Neural cell (in vitro differentiated cells): ENCODE data around the gene NUDC.

ENCODE experiments used
- CTCF ChIP-seq: fragments of 450-650 bp; IDR thresholded peaks from 2 replicates; pipeline ENCODE4 v1.5.1; 2014; ENCODE audit warnings: antibody characterized with exemption, mild to moderate bottlenecking, moderate library complexity; ENCODE audit not compliant: poor library complexity, severe bottlenecking
- EP300 ChIP-seq: fragments of 450-650 bp; conservative IDR thresholded peaks from 2 replicates; pipeline ENCODE4 v1.6.1; 2014; ENCODE audit warnings: antibody characterized with exemption, mild to moderate bottlenecking, moderate library complexity; ENCODE audit not compliant: poor library complexity, severe bottlenecking
- EZH2 ChIP-seq: fragments of 200-600, 300-800 bp; shearing (Covaris generic), sonication (generic); IDR thresholded peaks from 2 replicates; pipeline ENCODE4 v1.6.1; 2014; ENCODE audit warnings: antibody characterized with exemption, low read length, borderline replicate concordance, mild to moderate bottlenecking; ENCODE audit not compliant: insufficient read depth, poor library complexity, severe bottlenecking
- REST ChIP-seq: IDR thresholded peaks from 2 replicates; pipeline ENCODE4 v1.6.1; 2012; ENCODE audit warnings: borderline replicate concordance
- SMC3 ChIP-seq: fragments of 450-650 bp; conservative IDR thresholded peaks from 2 replicates; pipeline ENCODE4 v1.6.1; 2014; ENCODE audit warnings: antibody characterized with exemption, mild to moderate bottlenecking, moderate library complexity; ENCODE audit not compliant: poor library complexity
- TAF1 ChIP-seq: IDR thresholded peaks from 2 replicates; pipeline ENCODE4 v1.6.1; 2012; ENCODE audit warnings: low read depth

DNA sequence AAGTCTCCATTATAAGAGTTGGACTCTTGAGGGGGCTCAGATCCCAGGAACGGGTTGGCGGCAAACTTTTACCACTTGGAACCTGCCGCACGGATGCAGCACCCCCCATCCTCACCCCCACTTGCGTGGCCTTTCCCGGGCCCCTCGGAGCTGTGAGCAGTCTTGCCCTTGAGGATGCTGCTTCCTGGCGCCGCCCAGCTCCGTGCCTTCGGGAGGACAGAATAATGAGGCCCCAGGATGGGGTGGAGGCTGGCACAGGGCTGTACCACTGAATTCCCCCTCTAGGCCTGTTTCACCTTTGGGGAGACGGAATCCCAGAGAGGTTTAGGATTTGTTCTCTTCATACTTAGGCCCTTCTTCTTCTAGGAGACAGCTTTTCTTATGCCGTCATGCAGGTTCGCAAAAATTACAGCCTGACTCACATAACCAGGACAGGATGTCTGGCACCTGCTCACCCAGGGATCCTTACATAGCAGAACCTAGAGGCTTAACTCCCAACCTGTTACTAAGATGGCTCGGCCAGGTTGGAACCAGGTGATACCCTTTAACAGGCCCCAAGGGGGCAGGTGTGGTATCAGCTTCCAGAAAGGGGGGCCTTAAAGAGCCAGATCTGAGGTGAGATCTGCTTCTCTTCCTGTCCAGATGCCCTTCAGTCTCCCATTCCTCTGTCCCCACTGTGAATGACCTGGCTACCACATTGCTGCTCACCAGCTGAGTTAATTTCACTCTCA is 73.4 kb downstream of the NUDC start:
- no peak for TF ChIP-seq EP300
- no peak for TF ChIP-seq SMC3
- TF ChIP-seq CTCF, result no peak
- no peak for TF ChIP-seq EZH2
- no peak for TF ChIP-seq REST
- no peak for TF ChIP-seq TAF1
